RWPE2 (cell line): ENCODE measurements around the gene CHST9.

Experiments used
- ATAC-seq: fragments of 200-7000 bp; cut with Tn5 transposase; 3 replicates; pipeline ENCODE4 v1.9.1; 2021; ENCODE audit warnings: low read depth
- DNase-seq: peaks from one replicate; pipeline ENCODE4 v3.0.0-alpha.2; 2020; ENCODE audit warnings: low spot score
- H3K27ac ChIP-seq: fragments of 450-650 bp; 2 replicates; pipeline ENCODE4 v1.5.1; 2017; ENCODE audit warnings: mild to moderate bottlenecking; ENCODE audit not compliant: poor library complexity, severe bottlenecking
- H3K27me3 ChIP-seq: fragments of 250-450 bp; sonication (Bioruptor Pico); 2 replicates; pipeline ENCODE4 v1.5.1; 2021; ENCODE audit warnings: mild to moderate bottlenecking, moderate library complexity; ENCODE audit not compliant: insufficient read depth, poor library complexity, severe bottlenecking
- H3K36me3 ChIP-seq: fragments of 250-450 bp; sonication (Bioruptor Pico); 2 replicates; pipeline ENCODE4 v1.5.1; 2020; ENCODE audit warnings: low read depth, mild to moderate bottlenecking, moderate library complexity
- H3K4me1 ChIP-seq: fragments of 250-450 bp; sonication (Bioruptor Pico); 2 replicates; pipeline ENCODE4 v1.5.1; 2021; ENCODE audit warnings: mild to moderate bottlenecking, moderate library complexity; ENCODE audit not compliant: insufficient read depth, poor library complexity, severe bottlenecking
- H3K4me3 ChIP-seq: fragments of 250-450 bp; sonication (Bioruptor Pico); 2 replicates; pipeline ENCODE4 v1.5.1; 2021; ENCODE audit warnings: mild to moderate bottlenecking, moderate library complexity; ENCODE audit not compliant: severe bottlenecking
- H3K9me3 ChIP-seq: fragments of 250-450 bp; sonication (Bioruptor Pico); 2 replicates; pipeline ENCODE4 v1.5.1; 2021; ENCODE audit warnings: mild to moderate bottlenecking, moderate library complexity; ENCODE audit not compliant: severe bottlenecking
- CTCF ChIP-seq: fragments of 450-650 bp; IDR thresholded peaks from one replicate; pipeline ENCODE4 v1.5.1; 2017; ENCODE audit warnings: mild to moderate bottlenecking, moderate library complexity; ENCODE audit not compliant: poor library complexity, severe bottlenecking

CHST9 gene

GRCh38 chr18:27045342-27045741 is 139.8 kb downstream of the CHST9 start:
- H3K4me3 ChIP-seq = no peak overlapping the region
- ATAC-seq (no peak), DNase-seq (no peak)
- no peak for TF ChIP-seq CTCF
- H3K9me3 ChIP-seq = no peaks in the 10 kb centered on the region
- no peaks in the 10 kb centered on the region for H3K4me1 ChIP-seq
- no peaks in the 10 kb centered on the region for H3K36me3 ChIP-seq
- no peak overlapping the region for H3K27ac ChIP-seq
- peaks cover 3% of the 10 kb centered on the region for H3K27me3 ChIP-seq

DNA sequence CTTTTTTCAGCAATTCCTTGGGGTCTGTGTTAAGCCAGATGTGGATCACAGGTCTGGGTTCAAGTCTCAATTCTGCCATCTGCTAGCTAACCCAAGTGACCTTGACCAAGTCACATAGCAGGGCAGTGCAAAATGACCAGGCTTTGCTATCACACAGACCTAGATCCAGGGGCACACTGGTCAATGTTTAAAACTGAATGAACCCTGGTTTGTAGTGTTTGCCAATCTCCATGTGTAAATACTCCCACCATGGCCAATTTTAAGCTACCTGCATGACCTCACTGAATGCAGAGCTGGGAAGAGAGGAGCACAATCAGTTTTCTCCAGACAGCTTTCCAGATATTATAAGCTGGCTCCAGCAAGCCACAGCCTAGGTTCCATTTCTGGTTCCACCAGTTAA is 142.9 kb downstream of the CHST9 start:
- TF ChIP-seq CTCF = no peak
- no peak for ATAC-seq
- DNase-seq = no peak

DNA sequence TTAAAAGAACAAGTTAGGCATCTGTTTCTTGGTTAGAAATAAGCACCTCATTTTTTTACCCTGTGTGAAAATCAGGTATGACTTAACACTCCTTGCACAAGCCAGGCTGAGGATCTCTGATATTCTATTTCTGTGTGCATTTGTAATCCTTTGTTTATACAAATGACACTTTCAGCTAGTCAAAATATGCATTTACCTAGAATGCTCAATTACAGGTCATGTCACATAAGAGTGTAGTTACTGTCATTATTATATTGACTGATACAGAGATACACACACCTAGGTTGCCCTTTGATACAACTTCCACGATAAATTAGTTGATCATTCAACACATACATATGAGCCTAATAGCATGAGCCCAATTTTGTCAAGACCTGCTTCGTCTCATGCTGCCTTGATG is 144.3 kb downstream of the CHST9 start:
- Histone ChIP-seq H3K36me3 (no peaks in the 10 kb centered on the region), H3K4me3 (no peak overlapping the region), H3K27me3 (peaks cover 3% of the 10 kb centered on the region), H3K9me3 (no peaks in the 10 kb centered on the region), H3K4me1 (no peaks in the 10 kb centered on the region), H3K27ac (no peak overlapping the region)
- no peak for TF ChIP-seq CTCF
- no peak for ATAC-seq
- no peak for DNase-seq

More for the DNA sequence above, 142.9 kb downstream of the CHST9 start:
- H3K27me3 ChIP-seq = peaks cover 3% of the 10 kb centered on the region
- no peak overlapping the region for H3K4me3 ChIP-seq
- no peak overlapping the region for H3K27ac ChIP-seq
- H3K9me3 ChIP-seq = no peaks in the 10 kb centered on the region
- H3K4me1 ChIP-seq = no peaks in the 10 kb centered on the region
- H3K36me3 ChIP-seq = no peaks in the 10 kb centered on the region

DNA sequence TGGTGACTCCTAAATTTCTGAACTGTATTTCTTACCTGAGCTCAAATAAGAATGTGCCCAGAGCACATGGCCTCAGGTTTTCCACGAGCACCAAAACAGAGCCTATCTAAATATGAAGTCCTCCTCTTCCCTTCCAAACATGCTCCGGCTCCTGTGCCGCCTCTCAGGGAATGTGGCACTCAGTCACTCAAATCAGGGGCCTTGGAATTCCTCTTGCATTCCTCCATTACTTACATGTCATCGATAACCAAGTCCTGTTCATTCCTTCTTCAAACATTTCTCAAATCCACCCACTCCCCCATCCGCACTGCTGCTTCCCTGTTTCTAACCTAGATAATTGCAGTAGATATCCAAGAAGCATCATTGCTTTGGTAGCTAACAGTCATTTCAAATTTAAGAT is 151.4 kb downstream of the CHST9 start:
- H3K4me3 ChIP-seq = no peak overlapping the region
- ATAC-seq = no peak
- no peaks in the 10 kb centered on the region for H3K9me3 ChIP-seq
- no peak for TF ChIP-seq CTCF
- no peaks in the 10 kb centered on the region for H3K4me1 ChIP-seq
- no peak overlapping the region for H3K27ac ChIP-seq
- no peaks in the 10 kb centered on the region for H3K27me3 ChIP-seq
- H3K36me3 ChIP-seq = peaks cover 2% of the 10 kb centered on the region; the same call in 1 of the 2 replicates
- no peak for DNase-seq

DNA sequence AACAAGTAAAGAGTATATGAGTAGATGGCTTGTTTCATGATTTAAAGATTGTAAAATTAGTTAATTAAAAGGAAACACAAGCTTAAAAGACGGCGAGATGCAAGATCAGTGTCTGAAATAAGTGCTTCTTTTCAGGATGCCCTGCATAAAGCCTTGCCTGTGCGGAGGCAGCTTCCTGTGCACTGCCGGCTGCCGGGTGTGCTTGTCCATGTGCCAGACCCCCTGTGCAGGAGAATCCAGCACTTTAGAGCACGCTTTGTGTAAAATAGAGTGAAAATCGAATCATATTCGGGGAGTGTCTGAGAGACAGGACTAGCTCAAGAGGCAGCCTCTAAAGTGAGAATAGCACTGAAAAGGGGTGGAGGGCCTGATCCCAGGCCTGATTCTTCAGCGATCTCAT is 154.7 kb downstream of the CHST9 start:
- Histone ChIP-seq H3K27ac (no peak overlapping the region), H3K27me3 (no peaks in the 10 kb centered on the region), H3K4me3 (no peak overlapping the region), H3K4me1 (no peaks in the 10 kb centered on the region), H3K9me3 (no peaks in the 10 kb centered on the region), H3K36me3 (peaks cover 2% of the 10 kb centered on the region; the same call in 1 of the 2 replicates)
- no peak for TF ChIP-seq CTCF
- DNase-seq = no peak
- no peak for ATAC-seq
